Motor neuron (in vitro differentiated cells): ENCODE data around the gene OR5H1. TPM values are rescaled to one million over a fixed set of nuclear protein-coding genes. Genes with fewer than 3 reads are reported as not detected.
"Not testable (repeated sequence)": the region's sequence is repeated elsewhere in the genome, so short reads cannot be mapped to it uniquely, and the experiment has no call there.

Experiments
- ATAC-seq, 8 experiments: fragments of 200-7000 bp; cut with Tn5 transposase; replicated peaks in 6 of 8; 2 replicates each; pipeline ENCODE4 v1.8.0; 2021; ENCODE audit warnings: mild to moderate bottlenecking in 8 of 8, moderate library complexity in 8 of 8
- H3K27ac ChIP-seq, 2 donors: fragments of 250-450 bp; sonication (Bioruptor Pico); 2 replicates each; pipeline ENCODE4 v1.9.0; 2021; ENCODE audit warnings: antibody characterized with exemption in 2 of 2, mild to moderate bottlenecking in 2 of 2, moderate library complexity in 1 of 2
- H3K4me1 ChIP-seq, 2 donors: fragments of 250-450 bp; sonication (Bioruptor Pico); replicated peaks in 1 of 2; 2 replicates each; pipeline ENCODE4 v1.6.1; 2021; ENCODE audit warnings: antibody characterized with exemption in 2 of 2, mild to moderate bottlenecking in 2 of 2, moderate library complexity in 1 of 2
- H3K4me3 ChIP-seq, 5 donors: fragments of 250-450 bp; sonication (Bioruptor Pico); 2 replicates each; pipeline ENCODE4 v1.9.0; 2021; ENCODE audit warnings: antibody characterized with exemption in 5 of 5, mild to moderate bottlenecking in 5 of 5, moderate library complexity in 4 of 5
- WGBS, 10 experiments: fragments of 450-650 bp; shearing (Covaris generic); methylation state at CpG; one replicate each; pipeline ENCODE4 v1.0.0; 2022; 5-methylcytosine and 5-hydroxymethylcytosine counted together
- in situ Hi-C, 9 experiments: fragments of 400-800 bp; cut with MboI; loops; one replicate each; pipeline ENCODE4 v1.15.0; 2021; ENCODE audit warnings: low sequenced_read_pairs in 9 of 9, low pct_unique_long_range_greater_than_20kb in 2 of 9; ENCODE audit not compliant: unreplicated experiment in 9 of 9
- total RNA-seq, 8 experiments: library from RNA; unstranded; fragments of 300-600 nt; gene quantifications; 2 replicates each; pipeline versions ENCODE4 v1.2.3 to v1.2.4, GENCODE V29; 2022

OR5H1 gene
- total RNA-seq, 8 experiments from 2014 or later: 0.09 to 0.28 TPM; not detected in 6

- Histone ChIP-seq H3K27ac (no peak overlapping the region), H3K4me3 (no peak overlapping the region), H3K4me1 (no peaks in the 10 kb centered on the region)
- WGBS, 10 experiments: 0 to 100% (median 42%) methylated on average over 1 to 3 of the region's 3 CpGs
- ATAC-seq: no peak
- in situ Hi-C loops: no loop called here
Observed at GRCh38 chr3:98148751-98149150, 18.2 kb downstream of the OR5H1 start.

DNA sequence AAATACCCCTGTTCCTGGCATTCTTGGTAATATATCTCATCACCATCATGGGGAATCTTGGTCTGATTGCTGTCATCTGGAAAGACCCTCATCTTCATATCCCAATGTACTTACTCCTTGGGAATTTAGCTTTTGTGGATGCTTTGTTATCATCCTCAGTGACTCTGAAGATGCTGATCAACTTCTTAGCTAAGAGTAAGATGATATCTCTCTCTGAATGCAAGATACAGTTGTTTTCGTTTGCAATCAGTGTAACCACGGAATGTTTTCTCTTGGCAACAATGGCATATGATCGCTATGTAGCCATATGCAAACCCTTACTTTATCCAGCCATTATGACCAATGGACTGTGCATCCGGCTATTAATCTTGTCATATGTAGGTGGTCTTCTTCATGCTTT is 18.9 kb downstream of the OR5H1 start:
- H3K4me1 ChIP-seq, H3K27ac ChIP-seq, in situ Hi-C loops, H3K4me3 ChIP-seq, ATAC-seq: not testable (repeated sequence)
- WGBS, 10 experiments: 8 to 86% (median 48%) methylated on average over 1 to 3 of the region's 4 CpGs; no CpG with 5 or more reads in 2 of the 10 experiments

- in situ Hi-C loops: no loop called here
- Histone ChIP-seq H3K4me1 (no peaks in the 10 kb centered on the region), H3K4me3 (no peak overlapping the region), H3K27ac (no peak overlapping the region)
- WGBS, 10 experiments: 5 to 85% (median 51%) methylated on average over 1 to 5 of the region's 5 CpGs
- ATAC-seq: peak in 1 of 8 experiments; percentile 23
Observed at GRCh38 chr3:98151241-98151640, 20.7 kb downstream of the OR5H1 start.

DNA sequence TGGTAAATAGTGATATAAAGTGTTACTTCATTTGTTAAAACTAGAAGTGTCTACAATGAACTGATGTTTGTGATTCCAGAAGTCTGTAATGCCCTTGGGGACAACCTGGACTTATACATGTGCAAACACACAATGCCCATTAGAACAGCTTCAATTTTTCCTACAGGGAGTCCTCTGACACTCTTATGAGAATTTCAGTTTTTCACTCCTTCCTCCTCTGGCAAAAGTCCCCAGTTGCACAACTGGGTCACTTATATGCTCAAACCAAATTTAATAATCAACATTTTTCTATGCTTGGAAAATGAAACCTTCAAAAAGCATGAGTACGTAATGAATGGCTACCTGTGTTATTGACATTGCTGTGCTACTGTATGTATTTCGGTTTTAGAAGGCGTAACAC is 35.9 kb downstream of the OR5H1 start, which contains the start of gene OR5H15:
Gene OR5H15, plus strand, starts transcription at position 301 of the 400 bp plus-strand sequence. CDS start 2,004 bp downstream, outside the sequence.
- in situ Hi-C loops: no loop called here
- no peak for ATAC-seq
- Histone ChIP-seq H3K27ac (no peak within 1 kb of the TSS), H3K4me1 (no peaks in the 10 kb centered on the region), H3K4me3 (no peak within 1 kb of the TSS)
- WGBS, 10 experiments: 28 to 100% (median 78%) methylated on average over 2 to 3 of the region's 3 CpGs; no CpG with 5 or more reads in 2 of the 10 experiments

GRCh38 chr3:98171071-98171470 is 40.5 kb downstream of the OR5H1 start:
- Histone ChIP-seq H3K4me3 (no peak overlapping the region), H3K27ac (no peak overlapping the region), H3K4me1 (no peaks in the 10 kb centered on the region)
- no peak for ATAC-seq
- in situ Hi-C loops: no loop called here
- 0 to 85% (median 43%) methylated on average over 1 of the region's 1 CpG; no CpG with 5 or more reads in 1 of the 10 experiments for WGBS, 10 experiments

DNA sequence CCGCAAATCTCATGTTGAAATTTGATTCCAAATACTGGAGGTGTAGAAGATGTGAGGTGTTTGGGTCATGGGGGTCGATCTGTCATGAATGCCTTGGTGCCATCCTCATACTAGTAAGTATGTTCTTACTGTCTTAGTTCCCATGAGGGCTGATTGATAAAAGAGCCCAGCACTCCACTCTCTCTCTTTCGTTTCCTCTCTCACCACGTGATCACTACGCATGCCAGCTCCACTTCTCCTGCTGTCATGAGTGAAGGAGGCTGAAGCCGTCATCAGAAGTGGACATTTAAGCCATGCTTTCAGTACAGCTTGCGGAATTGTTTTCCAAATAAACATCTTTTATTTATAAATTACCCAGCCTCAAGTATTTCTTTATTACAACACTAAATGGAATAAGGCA is 42.1 kb downstream of the OR5H1 start:
- Histone ChIP-seq H3K4me3 (no peak overlapping the region), H3K4me1 (no peaks in the 10 kb centered on the region), H3K27ac (no peak overlapping the region)
- peak in 1 of 8 experiments; percentile 15 for ATAC-seq
- 17 to 96% (median 71%) methylated on average over 1 to 7 of the region's 7 CpGs; no CpG with 5 or more reads in 2 of the 10 experiments for WGBS, 10 experiments
- in situ Hi-C loops: no loop called here

GRCh38 chr3:98180319-98180890 is 49.9 kb downstream of the OR5H1 start:
- no peak overlapping the region for H3K27ac ChIP-seq
- WGBS, 10 experiments: 0 to 89% (median 73%) methylated on average over 1 to 3 of the region's 3 CpGs; no CpG with 5 or more reads in 1 of the 10 experiments
- no peaks in the 10 kb centered on the region for H3K4me1 ChIP-seq
- in situ Hi-C loops: loop anchor here in 1 of 9 experiments (25.0 kb wide), 1 partner anchor 143 kb away; the partner anchor contains the start of gene GABRR3
- no peak for ATAC-seq
- H3K4me3 ChIP-seq: no peak overlapping the region

DNA sequence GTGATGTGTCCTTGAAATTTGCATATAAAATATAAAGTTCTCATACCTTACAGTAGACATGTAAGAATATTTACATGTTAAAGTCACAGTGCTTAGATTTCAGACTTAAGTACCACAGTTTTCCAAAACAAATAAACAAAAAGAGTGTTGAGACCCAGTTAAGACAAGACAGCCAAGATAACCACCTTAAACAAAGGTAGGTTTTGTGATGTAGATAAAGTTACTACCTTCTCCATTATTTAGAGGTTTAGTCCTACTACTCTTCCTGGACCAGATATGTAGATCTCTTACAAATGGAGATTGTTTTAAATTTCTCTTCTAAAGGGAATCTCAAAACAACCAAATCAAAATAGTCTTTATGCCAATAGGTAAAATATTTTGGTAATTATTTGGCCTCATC is 51.7 kb downstream of the OR5H1 start:
- no peak for ATAC-seq
- no peak overlapping the region for H3K4me3 ChIP-seq
- no peak overlapping the region for H3K27ac ChIP-seq
- no peaks in the 10 kb centered on the region for H3K4me1 ChIP-seq
- in situ Hi-C loops: loop anchor here in 1 of 9 experiments (25.0 kb wide), 1 partner anchor 145 kb away; the partner anchor contains the start of gene GABRR3

DNA sequence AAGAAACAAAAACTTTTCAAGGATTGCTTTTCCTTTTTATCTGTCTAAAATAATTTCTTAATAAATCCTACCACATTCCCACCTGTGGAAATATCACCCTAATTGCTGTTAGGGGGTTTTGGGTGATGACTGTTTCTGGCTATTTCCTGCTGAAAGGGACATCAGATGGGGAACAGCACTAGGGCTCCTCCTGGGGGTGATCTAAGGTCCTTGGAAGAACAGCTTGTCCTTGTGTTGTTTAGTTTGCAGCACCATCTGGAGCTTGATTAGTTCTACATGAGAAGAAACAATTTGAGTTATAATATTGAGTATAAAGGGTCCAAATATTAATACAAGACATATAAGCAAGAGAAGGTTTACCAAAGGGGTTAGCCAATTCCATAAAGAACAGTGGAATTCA is 54.7 kb downstream of the OR5H1 start:
- Histone ChIP-seq H3K27ac (no peak overlapping the region), H3K4me3 (no peak overlapping the region), H3K4me1 (no peaks in the 10 kb centered on the region)
- in situ Hi-C loops: loop anchor here in 1 of 9 experiments (25.0 kb wide), 1 partner anchor 148 kb away; the partner anchor contains the start of gene GABRR3
- peak in 2 of 8 experiments; percentile 36 to 66 for ATAC-seq

Other genes with a start within 250 kb of the OR5H1 start
- 100 to 1,000 TPM in 2 of 8 experiments, 10 to 100 TPM in 6; 11.0 to 275 (median 25.4) TPM for gene RIOX2, start 158.3 kb upstream of the OR5H1 start, total RNA-seq
- gene GABRR3, start 95.4 kb upstream of the OR5H1 start, total RNA-seq: 1 to 10 TPM in 1 of 8 experiments, under 1 TPM in 5, not detected in 2; 0.09 to 1.1 (median 0.31) TPM
- gene OR5AC2, start 43.5 kb upstream of the OR5H1 start, total RNA-seq: not detected
- gene OR5H14, start 16.8 kb downstream of the OR5H1 start, total RNA-seq: under 1 TPM in 5 of 8 experiments, not detected in 3; 0.05 to 0.33 (median 0.09) TPM
- under 1 TPM in 1 of 8 experiments, not detected in 7; 0.33 TPM for gene OR5H15, start 36.0 kb downstream of the OR5H1 start, total RNA-seq
- gene OR5H6, start 133.5 kb downstream of the OR5H1 start, total RNA-seq: under 1 TPM in 1 of 8 experiments, not detected in 7; 0.52 TPM
- gene OR5H2, start 151.8 kb downstream of the OR5H1 start, total RNA-seq: under 1 TPM in 1 of 8 experiments, not detected in 7; 0.52 TPM
- gene OR5K4, start 223.1 kb downstream of the OR5H1 start, total RNA-seq: not detected